HG03565 (cell line): ENCODE data around the gene GIT1.

Experiments used
- ATAC-seq: cut with Tn5 transposase; IDR thresholded peaks from one replicate; pipeline ENCODE4 v1.9.1; 2021; ENCODE audit warnings: mild to moderate bottlenecking, moderate library complexity; ENCODE audit not compliant: unreplicated experiment

GIT1 gene

GRCh38 chr17:29615492-29616299 lies 26.2 kb upstream of the GIT1 start:
- peak; percentile 32 for ATAC-seq

- no peak for ATAC-seq
Measured at GRCh38 chr17:29615048-29615385, 25.6 kb upstream of the GIT1 start.

- ATAC-seq, result no peak
Measured at GRCh38 chr17:29614349-29615047, 25.1 kb upstream of the GIT1 start.

GRCh38 chr17:29613856-29614255 lies 24.4 kb upstream of the GIT1 start:
- no peak for ATAC-seq

- peak; percentile 37 for ATAC-seq
Measured at GRCh38 chr17:29613352-29613837, 23.9 kb upstream of the GIT1 start.

- no peak for ATAC-seq
Measured at GRCh38 chr17:29612404-29613280, 23.2 kb upstream of the GIT1 start.

GRCh38 chr17:29612094-29612403 lies 22.6 kb upstream of the GIT1 start:
- no peak for ATAC-seq

GRCh38 chr17:29611351-29612093 lies 22.1 kb upstream of the GIT1 start:
- no peak for ATAC-seq

GRCh38 chr17:29610395-29610794 lies 20.9 kb upstream of the GIT1 start:
- ATAC-seq, result no peak

- ATAC-seq, result no peak
Measured at GRCh38 chr17:29608986-29609385, 19.5 kb upstream of the GIT1 start.

GRCh38 chr17:29607557-29608195 lies 18.2 kb upstream of the GIT1 start:
- ATAC-seq, result no peak

- ATAC-seq, result no peak
Measured at GRCh38 chr17:29603109-29603674, 13.7 kb upstream of the GIT1 start.

GRCh38 chr17:29597361-29598172 lies 8.1 kb upstream of the GIT1 start:
- ATAC-seq, result no peak

GRCh38 chr17:29596811-29597210 lies 7.4 kb upstream of the GIT1 start:
- ATAC-seq, result no peak

GRCh38 chr17:29595943-29596774 lies 6.7 kb upstream of the GIT1 start:
- ATAC-seq, result no peak

GRCh38 chr17:29595107-29595942 lies 5.9 kb upstream of the GIT1 start:
- ATAC-seq, result no peak

- no peak for ATAC-seq
Measured at GRCh38 chr17:29594519-29595090, 5.2 kb upstream of the GIT1 start.
